ENCODE results near the gene RUSC1.

RUSC1 gene

DNA sequence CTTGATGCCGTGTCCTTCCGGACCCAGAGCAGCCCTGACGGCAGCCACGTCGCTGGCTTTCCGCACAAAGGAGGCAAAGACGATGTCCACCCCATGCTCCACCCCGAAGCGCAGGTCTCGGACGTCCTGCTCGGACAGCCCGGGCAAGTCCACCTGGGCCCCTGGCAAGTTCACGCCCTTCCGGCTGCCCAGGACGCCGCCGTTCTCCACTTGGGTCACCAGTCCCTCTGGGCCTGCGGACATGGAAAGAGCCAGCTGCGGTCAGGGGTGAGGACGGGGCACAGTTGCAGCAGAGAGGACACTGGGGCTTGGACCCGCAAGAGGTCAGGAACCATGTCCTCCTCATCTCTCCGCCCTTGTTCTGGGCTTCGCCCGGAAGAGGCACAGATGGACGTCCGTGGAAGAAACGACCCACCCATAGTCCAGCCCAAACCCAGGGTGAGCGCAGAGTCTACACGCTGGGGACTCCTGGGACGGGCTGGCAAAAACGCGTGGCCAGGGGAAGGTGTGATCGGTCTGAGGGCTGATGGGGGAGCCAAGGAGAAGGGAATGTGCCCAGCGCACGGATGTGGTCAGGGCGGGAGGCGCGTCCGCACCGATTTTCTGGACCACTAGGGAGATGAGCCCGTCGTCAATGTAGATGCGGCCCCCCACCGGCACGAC is 26.0 kb upstream of the RUSC1 start:
- in situ Hi-C loops (cut with MboI; ENCODE audit: low sequenced_read_pairs) = no loop called here

DNA sequence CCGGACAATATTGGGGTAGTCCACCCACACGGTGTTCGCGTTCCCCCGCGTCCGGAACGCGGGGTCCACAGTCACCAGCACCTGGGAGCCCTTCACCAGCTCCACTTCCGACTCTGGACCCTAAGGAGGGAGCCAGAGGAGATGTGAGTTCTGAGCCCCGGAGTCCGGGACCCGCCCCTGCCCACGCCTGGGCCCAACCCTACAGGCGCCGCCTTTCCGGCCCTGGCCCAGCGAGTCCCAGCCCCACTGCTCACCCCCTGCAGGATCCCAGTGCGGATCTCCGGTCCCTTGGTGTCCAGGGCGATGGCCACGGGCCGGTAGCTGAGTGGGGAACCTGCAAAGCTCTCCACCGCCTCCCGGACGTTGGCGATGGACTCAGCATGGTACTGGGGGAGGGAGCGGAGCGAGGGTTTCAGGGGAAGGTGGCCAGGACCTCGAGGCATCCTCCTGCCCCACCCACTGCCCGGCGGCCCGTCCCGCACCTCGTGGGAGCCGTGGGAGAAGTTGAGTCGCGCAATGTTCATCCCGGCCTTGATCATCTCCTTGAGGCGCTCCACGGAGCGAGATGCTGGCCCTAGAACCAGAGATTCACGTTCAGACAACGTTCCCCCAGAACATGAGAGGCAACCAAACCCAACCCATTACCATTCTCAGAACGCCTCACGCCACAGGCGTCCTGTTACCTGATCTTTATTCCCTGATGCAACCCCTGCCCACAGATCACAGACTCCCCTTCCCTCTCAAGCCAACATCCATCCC is 25.3 kb upstream of the RUSC1 start:
- in situ Hi-C loops (cut with MboI; ENCODE audit: low sequenced_read_pairs) = no loop called here

DNA sequence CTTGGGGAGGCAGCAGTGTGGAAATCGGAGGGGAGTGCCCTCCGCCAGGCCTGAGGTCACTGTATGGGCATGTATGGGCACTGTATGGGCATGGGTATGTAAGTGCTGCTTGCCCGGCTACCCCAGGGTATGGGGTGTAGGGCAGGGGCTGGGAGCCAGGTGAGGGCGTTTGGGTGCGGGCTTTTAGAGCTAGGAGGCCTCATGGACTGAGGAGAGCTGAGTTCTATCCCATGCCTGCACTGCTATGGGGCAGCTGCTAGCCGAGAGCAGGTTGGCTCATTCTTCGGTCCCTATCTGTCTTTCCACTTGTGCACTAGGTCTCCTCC is 24.8 kb upstream of the RUSC1 start:
- in situ Hi-C loops (cut with MboI; ENCODE audit: low sequenced_read_pairs) = no loop called here

DNA sequence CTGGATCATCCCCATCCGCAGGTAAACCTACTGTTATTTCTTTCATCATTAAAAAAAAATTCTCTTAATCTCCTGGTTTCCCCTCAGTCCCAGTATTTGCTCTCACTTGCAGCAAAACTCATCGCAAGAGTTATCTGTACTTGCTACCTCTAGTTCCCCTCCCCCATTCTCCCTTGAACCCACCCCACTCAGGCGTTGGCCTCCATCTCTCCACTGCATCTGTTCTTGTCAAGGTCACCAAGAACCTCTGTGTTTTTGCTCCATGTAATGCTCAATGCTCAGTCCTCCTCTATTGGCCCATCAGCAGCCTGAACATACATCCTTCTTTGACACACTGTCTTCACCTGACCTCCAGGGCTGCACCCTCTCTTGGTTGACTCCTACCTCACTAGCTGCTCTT is 24.0 kb upstream of the RUSC1 start:
- in situ Hi-C loops (cut with MboI; ENCODE audit: low sequenced_read_pairs) = no loop called here

DNA sequence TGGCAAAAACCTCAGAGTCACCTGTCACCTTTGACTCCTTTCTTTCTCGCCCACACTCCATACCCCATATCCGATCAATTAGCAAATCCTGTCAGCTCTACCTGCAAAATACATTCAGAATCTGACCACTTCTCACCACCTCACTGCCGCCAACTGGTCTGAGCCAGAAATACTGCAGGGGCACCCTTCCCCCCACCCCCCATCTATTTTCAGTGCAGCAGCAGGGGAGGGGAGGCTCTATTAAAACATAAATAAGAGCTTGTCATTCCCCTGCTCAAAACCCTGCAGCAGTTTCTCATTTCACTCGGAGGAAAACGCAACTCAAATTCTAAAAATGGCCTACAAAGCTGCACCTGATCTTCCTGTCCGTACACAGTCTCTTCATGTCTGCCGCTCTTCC is 23.3 kb upstream of the RUSC1 start:
- in situ Hi-C loops (cut with MboI; ENCODE audit: low sequenced_read_pairs) = no loop called here

DNA sequence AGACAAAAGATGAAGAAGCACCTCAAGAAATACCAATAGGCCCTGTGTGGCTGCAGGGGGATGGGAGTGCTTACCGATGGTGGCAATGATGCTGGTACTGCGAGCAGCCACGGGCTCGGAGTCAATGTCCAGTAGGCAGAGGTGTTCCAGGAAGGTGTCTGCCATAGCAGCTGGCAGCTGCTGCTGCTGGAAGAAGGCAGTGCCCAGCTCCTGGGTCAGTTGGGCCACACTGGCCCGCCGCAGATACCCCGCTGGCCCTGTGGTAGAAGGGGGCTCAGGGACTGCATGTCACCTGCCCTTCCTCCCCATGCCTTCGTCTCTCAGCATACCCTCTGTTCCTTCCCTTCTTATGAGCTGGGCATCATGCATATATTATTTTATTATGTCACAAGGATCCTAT is 20.7 kb upstream of the RUSC1 start:
- in situ Hi-C loops (cut with MboI; ENCODE audit: low sequenced_read_pairs) = no loop called here

DNA sequence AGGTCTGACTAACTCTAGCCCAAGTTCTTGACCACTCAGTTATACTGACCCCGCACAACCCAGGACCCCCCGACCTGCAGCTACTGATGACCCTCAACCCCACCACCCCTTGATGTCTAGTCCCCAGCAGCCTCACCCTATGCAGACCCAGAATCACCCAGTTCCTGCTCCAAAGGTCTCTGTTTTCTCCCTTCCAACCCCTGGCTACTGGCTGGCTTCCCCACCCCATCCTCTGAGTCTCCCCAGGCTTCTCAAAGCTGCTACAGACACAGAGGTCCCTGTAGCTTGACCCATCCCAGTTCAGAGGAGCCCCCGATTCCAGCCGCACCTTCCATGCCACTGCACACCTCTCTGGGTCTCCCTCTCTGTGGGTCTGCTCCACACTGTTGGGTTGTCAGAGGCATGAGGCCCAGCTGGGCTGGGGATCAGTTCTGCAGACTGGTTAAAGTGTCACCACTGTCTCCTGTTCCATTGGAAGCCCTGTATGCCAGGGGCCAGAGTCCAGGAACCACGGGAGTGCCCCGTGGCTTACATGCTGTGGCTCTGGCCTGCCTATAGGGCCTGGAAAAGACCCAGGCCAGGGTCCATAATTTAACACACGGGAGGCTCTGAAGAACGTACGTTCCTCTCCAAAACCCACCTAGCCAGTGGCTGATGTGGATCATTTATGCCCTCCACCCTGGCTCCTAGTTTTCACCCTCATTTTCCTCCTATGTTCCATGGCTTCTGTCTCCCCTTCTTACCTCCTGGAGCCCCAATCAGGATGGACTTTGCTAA is 20.0 kb upstream of the RUSC1 start:
- in situ Hi-C loops (cut with MboI; ENCODE audit: low sequenced_read_pairs) = no loop called here

DNA sequence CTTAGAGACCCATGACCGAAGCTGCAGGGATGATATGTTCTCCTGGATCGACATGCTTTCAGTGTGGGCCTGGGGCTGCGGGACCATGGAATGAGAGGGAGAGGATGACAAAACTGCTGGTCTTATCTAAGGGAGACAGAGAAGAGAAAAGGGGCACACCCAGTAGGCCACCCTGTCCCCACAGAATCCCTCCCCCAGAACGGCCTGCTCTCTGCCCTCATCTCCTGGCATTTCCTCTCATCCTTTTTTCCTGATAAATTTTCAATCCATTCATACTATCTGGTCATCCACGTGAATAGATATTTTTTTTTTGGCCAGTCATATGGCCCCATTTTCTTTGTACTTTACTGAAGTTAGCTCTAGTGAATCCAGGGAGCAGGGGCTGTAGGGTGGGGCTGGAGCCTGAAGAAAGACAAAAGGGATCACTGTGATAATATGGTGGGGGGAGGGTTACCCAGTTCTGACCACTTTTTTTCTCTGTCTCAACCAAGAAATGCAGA is 19.3 kb upstream of the RUSC1 start, which contains the start of gene PKLR:
Gene PKLR (minus strand): TSS at position 97 of the 500 bp plus-strand sequence. CDS start 43 bp downstream, at position 54.
- in situ Hi-C loops (cut with MboI; ENCODE audit: low sequenced_read_pairs) = no loop called here

DNA sequence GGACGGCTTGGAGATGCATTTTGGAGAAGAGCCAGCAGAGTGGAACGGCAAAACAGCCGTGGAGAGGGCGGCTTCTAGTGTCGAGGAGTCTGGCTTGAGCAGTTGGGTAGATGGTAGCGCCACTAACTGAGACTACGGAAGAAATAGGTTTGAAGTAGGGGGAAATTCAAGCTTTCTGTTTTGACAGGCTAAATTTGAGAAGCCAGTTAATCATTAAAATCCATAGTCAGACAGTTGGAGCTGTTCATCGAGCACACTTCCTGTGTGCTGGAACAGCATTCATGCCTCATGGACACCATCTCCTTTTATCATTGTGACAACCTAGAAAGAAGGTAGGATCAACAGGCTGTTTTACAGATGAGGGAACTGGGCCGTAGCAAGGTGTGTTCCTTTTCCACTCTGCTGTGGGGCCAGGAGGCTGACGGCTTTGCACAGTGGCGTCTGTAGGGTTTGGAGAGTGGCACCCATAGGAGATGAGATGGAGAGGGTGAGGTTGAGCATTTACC is 16.1 kb upstream of the RUSC1 start:
- in situ Hi-C loops (cut with MboI; ENCODE audit: low sequenced_read_pairs) = no loop called here

DNA sequence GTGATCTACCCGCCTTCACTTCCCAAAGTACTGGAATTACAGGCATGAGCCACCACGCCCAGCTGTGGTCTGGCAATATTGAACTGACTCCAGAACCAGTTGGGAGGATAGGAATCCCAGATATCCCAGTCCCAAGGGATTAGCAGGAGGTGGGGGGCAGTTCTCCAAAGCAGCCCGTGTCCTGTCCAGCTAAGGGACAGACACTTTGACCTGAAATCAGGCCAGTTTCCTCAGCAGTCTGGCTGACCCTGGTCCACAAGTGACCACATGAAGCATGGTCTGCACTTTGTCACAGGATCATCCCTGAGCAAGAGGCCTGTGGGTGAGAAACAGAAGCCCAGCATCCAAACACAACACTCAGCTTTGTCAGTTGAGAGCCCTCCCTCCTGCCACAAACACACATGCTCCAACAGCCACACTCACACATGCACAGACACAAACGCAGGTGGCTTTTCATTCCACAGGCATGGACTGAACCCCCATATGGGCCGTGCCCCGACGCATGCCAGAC is 14.8 kb upstream of the RUSC1 start:
- in situ Hi-C loops (cut with MboI; ENCODE audit: low sequenced_read_pairs) = no loop called here

DNA sequence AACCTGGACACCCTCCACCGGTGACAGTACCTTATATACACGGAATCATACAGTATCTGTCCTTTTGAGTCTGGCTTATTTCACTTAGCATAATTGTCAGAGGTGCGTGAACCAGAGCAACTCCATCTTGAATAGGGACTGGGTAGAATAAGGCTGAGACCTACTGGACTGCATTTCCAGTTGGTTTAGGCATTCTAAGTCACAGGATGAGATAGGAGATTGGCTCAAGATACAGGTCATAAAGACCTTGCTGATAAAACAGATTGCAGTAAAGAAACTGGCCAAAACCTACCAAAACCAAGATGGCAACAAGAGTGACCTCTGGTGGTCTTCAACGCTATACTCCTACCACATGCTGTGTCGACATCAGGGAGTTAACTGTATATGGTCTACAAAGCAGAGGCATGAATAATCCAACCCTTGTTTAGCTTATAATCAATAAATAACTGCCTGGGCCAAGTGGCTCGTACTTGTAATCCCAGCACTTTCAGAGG is 13.4 kb upstream of the RUSC1 start:
- in situ Hi-C loops (cut with MboI; ENCODE audit: low sequenced_read_pairs) = no loop called here

DNA sequence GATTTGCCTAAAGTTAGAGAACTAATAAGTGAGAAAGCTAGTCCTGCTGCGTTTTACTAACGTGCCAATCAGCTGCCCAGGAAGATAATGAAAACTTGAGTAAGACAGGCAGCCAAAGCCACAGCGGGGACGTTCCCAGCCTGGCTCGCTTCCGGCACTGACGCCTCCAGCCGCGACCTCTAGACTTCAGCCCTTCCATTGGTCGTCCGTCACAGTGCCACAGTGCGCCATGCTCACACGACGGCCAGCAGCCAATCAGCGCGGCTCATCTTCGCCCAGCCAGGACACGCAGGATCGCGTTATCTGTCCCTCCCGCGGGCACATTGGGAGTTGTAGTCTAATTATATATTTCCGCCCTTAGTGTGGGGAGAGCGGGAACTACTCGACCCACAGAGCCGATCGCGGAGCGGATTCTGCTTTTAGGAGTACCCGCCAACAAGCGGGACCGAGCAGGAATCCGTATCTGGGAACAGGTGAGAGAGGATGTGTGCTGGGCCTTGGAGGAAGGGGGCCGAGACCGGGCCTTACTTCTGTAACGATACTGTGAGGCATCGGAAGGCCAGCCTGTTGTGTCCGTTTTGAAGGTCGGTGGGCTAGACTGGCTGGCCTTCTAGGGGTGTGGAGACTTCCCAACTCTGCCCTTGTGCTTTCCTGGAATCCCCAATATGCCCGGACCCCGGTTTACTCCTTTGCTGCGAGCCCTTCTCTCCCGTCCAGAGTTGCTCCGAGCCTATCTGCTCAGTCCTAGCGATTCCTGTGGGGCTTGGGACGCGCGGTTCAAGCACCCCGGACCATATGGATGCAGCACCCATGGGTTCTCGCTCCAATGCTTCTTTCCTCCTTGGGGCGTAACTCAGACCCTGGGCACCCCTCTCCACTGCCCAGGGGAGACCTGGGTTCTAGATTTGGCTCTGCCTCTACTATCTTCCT is 11.9 kb upstream of the RUSC1 start, which contains the start of gene FDPS:
Gene FDPS (plus strand): TSS at position 374 of the 930 bp plus-strand sequence. CDS start 924 bp downstream, outside the sequence.
- in situ Hi-C loops (cut with MboI; ENCODE audit: low sequenced_read_pairs) = no loop called here

DNA sequence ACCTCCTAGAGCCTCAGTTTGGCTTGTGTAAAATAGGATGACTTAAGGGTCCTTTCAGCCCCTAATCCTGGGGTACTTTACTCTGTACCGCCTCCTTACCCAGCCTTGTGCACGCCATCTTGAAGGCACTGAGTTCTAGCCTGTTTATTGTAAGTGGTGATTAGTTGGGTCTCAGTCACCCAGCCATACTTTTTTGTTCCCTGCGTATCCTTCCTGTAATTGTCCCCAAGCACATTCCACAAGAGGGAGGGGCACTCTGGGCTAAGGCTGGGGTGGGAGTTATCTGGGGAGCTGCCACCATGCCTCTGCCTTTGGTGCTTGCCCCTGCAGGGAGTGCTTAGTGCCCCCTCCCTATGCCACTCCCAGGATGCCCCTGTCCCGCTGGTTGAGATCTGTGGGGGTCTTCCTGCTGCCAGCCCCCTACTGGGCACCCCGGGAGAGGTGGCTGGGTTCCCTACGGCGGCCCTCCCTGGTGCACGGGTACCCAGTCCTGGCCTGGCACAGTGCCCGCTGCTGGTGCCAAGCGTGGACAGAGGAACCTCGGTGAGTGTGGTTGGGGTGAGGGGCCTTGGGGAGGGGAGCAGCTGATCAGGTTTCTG is 11.2 kb upstream of the RUSC1 start:
- in situ Hi-C loops (cut with MboI; ENCODE audit: low sequenced_read_pairs) = no loop called here

DNA sequence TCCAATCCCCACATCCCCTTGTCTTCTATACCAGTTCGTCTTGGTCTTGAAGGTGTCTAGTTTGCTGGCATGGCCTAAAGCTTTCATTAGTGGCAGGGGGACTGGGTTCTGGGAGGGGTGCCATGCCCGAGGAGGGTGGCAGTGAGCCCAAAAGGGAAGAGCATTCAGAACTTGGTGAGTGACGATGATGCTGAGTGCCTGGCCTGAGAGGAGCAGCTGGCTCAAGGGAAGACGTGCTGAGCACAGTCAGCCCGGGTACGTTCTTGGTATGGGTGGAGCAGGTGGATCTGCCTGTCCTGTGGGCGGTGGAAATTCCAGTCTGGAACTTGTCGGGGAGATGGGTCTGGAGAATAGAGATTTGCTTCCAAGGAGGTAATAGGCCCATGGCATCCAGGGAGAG is 7.4 kb upstream of the RUSC1 start:
- in situ Hi-C loops (cut with MboI; ENCODE audit: low sequenced_read_pairs) = no loop called here

DNA sequence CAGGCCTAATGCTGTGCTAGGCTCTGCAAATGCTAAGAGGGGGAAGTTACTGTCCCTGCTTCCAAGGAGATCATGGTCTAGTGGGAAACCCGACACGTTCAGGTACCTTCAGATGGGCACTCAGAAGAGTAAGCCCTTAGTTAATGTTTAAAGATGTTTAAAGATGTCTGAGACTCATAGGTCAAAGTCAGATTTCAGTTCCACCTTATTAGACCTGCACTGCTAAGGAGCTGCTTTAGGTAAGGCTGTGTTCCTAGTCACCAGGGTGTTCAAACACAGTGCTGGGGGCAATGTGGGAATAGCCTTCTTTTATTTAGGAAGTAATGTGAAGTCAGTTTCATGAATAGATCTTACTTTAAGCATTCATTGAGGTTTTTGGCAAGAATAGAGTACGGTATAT is 3.8 kb upstream of the RUSC1 start:
- in situ Hi-C loops (cut with MboI; ENCODE audit: low sequenced_read_pairs) = no loop called here

DNA sequence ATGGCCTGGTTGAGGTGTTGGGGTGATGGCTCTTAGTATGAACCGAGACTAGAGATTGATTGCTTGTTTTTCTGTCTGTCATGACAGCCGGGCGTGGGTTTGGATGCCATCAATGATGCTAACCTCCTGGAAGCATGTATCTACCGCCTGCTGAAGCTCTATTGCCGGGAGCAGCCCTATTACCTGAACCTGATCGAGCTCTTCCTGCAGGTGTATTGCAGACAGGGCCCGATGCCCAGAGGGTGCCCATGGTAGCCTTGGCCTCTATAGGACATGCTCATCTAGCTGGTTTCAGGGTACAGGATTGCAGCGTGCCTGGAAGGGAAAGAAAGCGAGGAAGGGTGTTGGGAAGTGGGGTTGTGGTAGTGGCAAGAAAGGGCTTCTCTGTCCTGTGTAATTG is 2.6 kb upstream of the RUSC1 start:
- in situ Hi-C loops (cut with MboI; ENCODE audit: low sequenced_read_pairs) = no loop called here

DNA sequence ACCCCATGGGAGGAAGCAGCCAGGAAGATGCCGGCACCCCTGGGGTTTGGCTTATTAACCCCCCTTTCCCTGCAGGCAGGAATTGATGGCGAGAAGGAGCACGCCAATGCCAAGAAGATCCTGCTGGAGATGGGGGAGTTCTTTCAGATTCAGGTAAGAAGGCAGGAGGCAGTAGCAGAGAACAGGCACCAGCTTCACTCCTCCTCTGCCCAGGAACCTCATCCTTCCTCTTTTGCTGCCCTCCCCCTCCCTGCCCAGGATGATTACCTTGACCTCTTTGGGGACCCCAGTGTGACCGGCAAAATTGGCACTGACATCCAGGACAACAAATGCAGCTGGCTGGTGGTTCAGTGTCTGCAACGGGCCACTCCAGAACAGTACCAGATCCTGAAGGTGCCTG is 1.2 kb upstream of the RUSC1 start:
- in situ Hi-C loops (cut with MboI; ENCODE audit: low sequenced_read_pairs) = no loop called here

DNA sequence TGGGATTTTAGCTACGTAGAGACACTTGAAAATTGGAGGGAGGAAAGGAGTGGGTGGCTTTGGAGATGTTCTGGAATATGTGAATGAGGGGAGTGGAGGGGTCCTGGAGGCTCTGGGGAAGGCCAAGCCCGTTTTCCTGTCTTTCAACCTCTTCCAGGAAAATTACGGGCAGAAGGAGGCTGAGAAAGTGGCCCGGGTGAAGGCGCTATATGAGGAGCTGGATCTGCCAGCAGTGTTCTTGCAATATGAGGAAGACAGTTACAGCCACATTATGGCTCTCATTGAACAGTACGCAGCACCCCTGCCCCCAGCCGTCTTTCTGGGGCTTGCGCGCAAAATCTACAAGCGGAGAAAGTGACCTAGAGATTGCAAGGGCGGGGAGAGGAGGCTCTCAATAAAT is 442 bp upstream of the RUSC1 start:
- in situ Hi-C loops (cut with MboI; ENCODE audit: low sequenced_read_pairs) = no loop called here

DNA sequence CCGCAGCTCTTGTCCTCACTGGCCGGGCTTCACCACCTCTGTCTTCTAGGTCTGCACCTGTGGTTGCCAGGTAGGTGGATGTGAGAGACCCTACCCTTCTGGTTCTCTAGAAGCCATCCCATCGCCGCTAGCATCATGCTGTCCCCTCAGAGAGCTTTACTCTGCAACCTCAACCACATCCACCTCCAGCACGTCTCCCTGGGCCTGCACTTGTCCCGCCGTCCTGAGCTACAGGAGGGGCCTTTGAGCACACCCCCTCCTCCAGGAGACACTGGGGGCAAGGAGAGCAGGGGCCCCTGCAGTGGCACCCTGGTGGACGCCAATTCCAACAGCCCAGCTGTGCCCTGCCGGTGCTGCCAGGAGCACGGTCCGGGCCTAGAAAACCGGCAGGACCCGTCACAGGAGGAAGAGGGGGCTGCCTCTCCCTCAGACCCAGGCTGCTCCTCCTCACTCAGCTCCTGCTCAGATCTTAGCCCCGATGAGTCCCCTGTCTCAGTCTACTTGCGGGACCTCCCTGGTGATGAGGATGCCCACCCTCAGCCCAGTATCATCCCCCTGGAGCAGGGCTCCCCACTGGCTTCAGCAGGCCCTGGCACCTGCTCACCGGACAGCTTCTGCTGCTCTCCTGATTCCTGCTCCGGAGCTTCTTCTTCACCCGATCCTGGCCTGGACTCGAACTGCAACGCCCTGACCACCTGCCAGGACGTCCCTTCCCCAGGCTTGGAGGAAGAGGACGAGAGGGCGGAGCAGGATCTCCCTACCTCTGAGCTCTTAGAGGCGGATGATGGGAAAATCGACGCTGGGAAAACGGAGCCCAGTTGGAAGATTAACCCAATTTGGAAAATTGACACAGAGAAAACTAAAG is 1.2 kb downstream of the RUSC1 start:
- in situ Hi-C loops (cut with MboI; ENCODE audit: low sequenced_read_pairs) = no loop called here
